Measurements from ENCODE around the gene STK32A.

GRCh38 chr5:147400881-147401280, 166.1 kb downstream of the STK32A start:
- no peak for TF ChIP-seq ELK1 (IDR thresholded peaks at IDR 0.05; ENCODE audit: low read depth, low read length)
- TF ChIP-seq, protein P1, sequence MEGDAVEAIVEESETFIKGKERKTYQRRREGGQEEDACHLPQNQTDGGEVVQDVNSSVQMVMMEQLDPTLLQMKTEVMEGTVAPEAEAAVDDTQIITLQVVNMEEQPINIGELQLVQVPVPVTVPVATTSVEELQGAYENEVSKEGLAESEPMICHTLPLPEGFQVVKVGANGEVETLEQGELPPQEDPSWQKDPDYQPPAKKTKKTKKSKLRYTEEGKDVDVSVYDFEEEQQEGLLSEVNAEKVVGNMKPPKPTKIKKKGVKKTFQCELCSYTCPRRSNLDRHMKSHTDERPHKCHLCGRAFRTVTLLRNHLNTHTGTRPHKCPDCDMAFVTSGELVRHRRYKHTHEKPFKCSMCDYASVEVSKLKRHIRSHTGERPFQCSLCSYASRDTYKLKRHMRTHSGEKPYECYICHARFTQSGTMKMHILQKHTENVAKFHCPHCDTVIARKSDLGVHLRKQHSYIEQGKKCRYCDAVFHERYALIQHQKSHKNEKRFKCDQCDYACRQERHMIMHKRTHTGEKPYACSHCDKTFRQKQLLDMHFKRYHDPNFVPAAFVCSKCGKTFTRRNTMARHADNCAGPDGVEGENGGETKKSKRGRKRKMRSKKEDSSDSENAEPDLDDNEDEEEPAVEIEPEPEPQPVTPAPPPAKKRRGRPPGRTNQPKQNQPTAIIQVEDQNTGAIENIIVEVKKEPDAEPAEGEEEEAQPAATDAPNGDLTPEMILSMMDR (IDR thresholded peaks at IDR 0.05): no peak
- TF ChIP-seq EP300 (IDR thresholded peaks at IDR 0.05): no peak
- TF ChIP-seq, protein P2, sequence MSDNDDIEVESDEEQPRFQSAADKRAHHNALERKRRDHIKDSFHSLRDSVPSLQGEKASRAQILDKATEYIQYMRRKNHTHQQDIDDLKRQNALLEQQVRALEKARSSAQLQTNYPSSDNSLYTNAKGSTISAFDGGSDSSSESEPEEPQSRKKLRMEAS (IDR thresholded peaks at IDR 0.05): no peak
- TF ChIP-seq NPAS2 (CRISPR knock-in tag; IDR thresholded peaks at IDR 0.05; ENCODE audit: borderline replicate concordance): no peak
- TF ChIP-seq KDM1A (IDR thresholded peaks at IDR 0.05; ENCODE audit: low read depth): no peak
- TF ChIP-seq POLR2A (IDR thresholded peaks at IDR 0.05; ENCODE audit: low read length): no peak

All from A549 (cell line).